ENCODE data around the gene ZAR1L. TPM values are rescaled to one million over a fixed set of nuclear protein-coding genes. Genes with fewer than 3 reads are reported as not detected.

ZAR1L gene
- polyA plus RNA-seq, 1 donor (not counting 4 experiments of a cell fraction or from before 2014, with no cell fraction given) = not detected

DNA sequence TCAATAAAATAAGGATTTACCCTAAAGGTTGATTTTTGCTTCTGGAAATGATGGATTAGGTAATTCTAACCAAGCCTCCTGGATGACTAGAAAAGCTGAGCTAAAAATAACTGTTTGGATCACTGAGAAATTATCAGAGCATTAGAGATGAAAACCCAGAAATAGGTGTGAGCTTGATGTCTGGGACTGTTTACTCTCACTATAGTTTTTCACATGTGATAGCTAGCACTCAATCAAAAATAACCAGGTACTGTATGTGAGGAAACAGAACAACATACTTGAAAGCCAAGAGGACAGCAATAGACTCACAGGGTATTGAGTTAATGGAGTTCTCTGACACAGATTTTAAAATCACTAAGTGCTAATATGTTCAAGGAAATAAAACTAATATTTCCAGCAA is 9.5 kb downstream of the ZAR1L start:
- H3K27me3 ChIP-seq (ENCODE audit: control insufficient read depth, extremely low read depth, insufficient read depth, low read length) = no peaks in the 10 kb centered on the region
- no peaks in the 10 kb centered on the region for H4K20me1 ChIP-seq (ENCODE audit: control insufficient read depth, extremely low read depth, insufficient read depth, low read length)
- H3K4me2 ChIP-seq (ENCODE audit: control insufficient read depth, extremely low read depth, insufficient read depth, low read depth, low read length) = no peak overlapping the region
- H3K4me1 ChIP-seq (ENCODE audit: control insufficient read depth, extremely low read depth, insufficient read depth, low read length) = no peaks in the 10 kb centered on the region
- H3K4me3 ChIP-seq (ENCODE audit: control insufficient read depth in 2 of 3, extremely low read depth in 1 of 3, insufficient read depth in 2 of 3, low read depth in 1 of 3, low read length in 3 of 3) = no peak overlapping the region
- H3K27ac ChIP-seq (ENCODE audit: control insufficient read depth, insufficient read depth, low read length) = no peak overlapping the region
- no peak overlapping the region for H3K9ac ChIP-seq (ENCODE audit: control insufficient read depth, extremely low read depth, insufficient read depth, low read length)
- H3K9me1 ChIP-seq (ENCODE audit: control insufficient read depth, extremely low read depth, insufficient read depth, low read length) = no peaks in the 10 kb centered on the region
- TF ChIP-seq, protein P1, sequence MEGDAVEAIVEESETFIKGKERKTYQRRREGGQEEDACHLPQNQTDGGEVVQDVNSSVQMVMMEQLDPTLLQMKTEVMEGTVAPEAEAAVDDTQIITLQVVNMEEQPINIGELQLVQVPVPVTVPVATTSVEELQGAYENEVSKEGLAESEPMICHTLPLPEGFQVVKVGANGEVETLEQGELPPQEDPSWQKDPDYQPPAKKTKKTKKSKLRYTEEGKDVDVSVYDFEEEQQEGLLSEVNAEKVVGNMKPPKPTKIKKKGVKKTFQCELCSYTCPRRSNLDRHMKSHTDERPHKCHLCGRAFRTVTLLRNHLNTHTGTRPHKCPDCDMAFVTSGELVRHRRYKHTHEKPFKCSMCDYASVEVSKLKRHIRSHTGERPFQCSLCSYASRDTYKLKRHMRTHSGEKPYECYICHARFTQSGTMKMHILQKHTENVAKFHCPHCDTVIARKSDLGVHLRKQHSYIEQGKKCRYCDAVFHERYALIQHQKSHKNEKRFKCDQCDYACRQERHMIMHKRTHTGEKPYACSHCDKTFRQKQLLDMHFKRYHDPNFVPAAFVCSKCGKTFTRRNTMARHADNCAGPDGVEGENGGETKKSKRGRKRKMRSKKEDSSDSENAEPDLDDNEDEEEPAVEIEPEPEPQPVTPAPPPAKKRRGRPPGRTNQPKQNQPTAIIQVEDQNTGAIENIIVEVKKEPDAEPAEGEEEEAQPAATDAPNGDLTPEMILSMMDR (optimal IDR thresholded peaks at IDR 0.05 in 1 of 3, IDR thresholded peaks at IDR 0.05 in 1 of 3, conservative IDR thresholded peaks at IDR 0.05 in 1 of 3; ENCODE audit: extremely low read depth in 1 of 3, insufficient read depth in 2 of 3, low read length in 3 of 3) = no peak
- TF ChIP-seq EZH2 (IDR thresholded peaks at IDR 0.05; ENCODE audit: low read length) = no peak
- FAIRE-seq (no peak), DNase-seq (ENCODE audit: low read depth, low spot score) (no peak)
- no peaks in the 10 kb centered on the region for H3K9me3 ChIP-seq (ENCODE audit: control insufficient read depth, low read depth, low read length)
- no peak overlapping the region for H2AFZ ChIP-seq (ENCODE audit: control insufficient read depth, low read length)
- H3K36me3 ChIP-seq (ENCODE audit: control insufficient read depth in 2 of 2, extremely low read depth in 1 of 2, insufficient read depth in 2 of 2, low read length in 2 of 2) = no peaks in the 10 kb centered on the region
- dilution Hi-C loops (cut with MboI; ENCODE audit: extremely low pct_ligation_motif_present, low sequenced_read_pairs) = no loop called here
- H3K79me2 ChIP-seq (ENCODE audit: control insufficient read depth, insufficient read depth, low read length) = no peaks in the 10 kb centered on the region

GRCh38 chr13:32302461-32302860 is 12.7 kb downstream of the ZAR1L start:
- H3K27ac ChIP-seq (ENCODE audit: control insufficient read depth, insufficient read depth, low read length) = no peak overlapping the region
- H4K20me1 ChIP-seq (ENCODE audit: control insufficient read depth, extremely low read depth, insufficient read depth, low read length) = no peaks in the 10 kb centered on the region
- no peaks in the 10 kb centered on the region for H3K4me1 ChIP-seq (ENCODE audit: control insufficient read depth, extremely low read depth, insufficient read depth, low read length)
- H3K4me2 ChIP-seq (ENCODE audit: control insufficient read depth, extremely low read depth, insufficient read depth, low read depth, low read length) = no peak overlapping the region
- H3K9me3 ChIP-seq (ENCODE audit: control insufficient read depth, low read depth, low read length) = no peaks in the 10 kb centered on the region
- H3K4me3 ChIP-seq (ENCODE audit: control insufficient read depth in 2 of 3, extremely low read depth in 1 of 3, insufficient read depth in 2 of 3, low read depth in 1 of 3, low read length in 3 of 3) = no peak overlapping the region
- H3K9ac ChIP-seq (ENCODE audit: control insufficient read depth, extremely low read depth, insufficient read depth, low read length) = no peak overlapping the region
- no peaks in the 10 kb centered on the region for H3K9me1 ChIP-seq (ENCODE audit: control insufficient read depth, extremely low read depth, insufficient read depth, low read length)
- FAIRE-seq (no peak), DNase-seq (ENCODE audit: low read depth, low spot score) (no peak)
- H2AFZ ChIP-seq (ENCODE audit: control insufficient read depth, low read length) = no peak overlapping the region
- H3K79me2 ChIP-seq (ENCODE audit: control insufficient read depth, insufficient read depth, low read length) = no peaks in the 10 kb centered on the region
- no peaks in the 10 kb centered on the region for H3K36me3 ChIP-seq (ENCODE audit: control insufficient read depth in 2 of 2, extremely low read depth in 1 of 2, insufficient read depth in 2 of 2, low read length in 2 of 2)
- TF ChIP-seq, protein P1 (optimal IDR thresholded peaks at IDR 0.05 in 1 of 3, IDR thresholded peaks at IDR 0.05 in 1 of 3, conservative IDR thresholded peaks at IDR 0.05 in 1 of 3; ENCODE audit: extremely low read depth in 1 of 3, insufficient read depth in 2 of 3, low read length in 3 of 3) = no peak
- TF ChIP-seq EZH2 (IDR thresholded peaks at IDR 0.05; ENCODE audit: low read length) = no peak
- dilution Hi-C loops (cut with MboI; ENCODE audit: extremely low pct_ligation_motif_present, low sequenced_read_pairs) = no loop called here
- H3K27me3 ChIP-seq (ENCODE audit: control insufficient read depth, extremely low read depth, insufficient read depth, low read length) = no peaks in the 10 kb centered on the region
